ENCODE data around the gene BCL10.

Gene BCL10

DNA sequence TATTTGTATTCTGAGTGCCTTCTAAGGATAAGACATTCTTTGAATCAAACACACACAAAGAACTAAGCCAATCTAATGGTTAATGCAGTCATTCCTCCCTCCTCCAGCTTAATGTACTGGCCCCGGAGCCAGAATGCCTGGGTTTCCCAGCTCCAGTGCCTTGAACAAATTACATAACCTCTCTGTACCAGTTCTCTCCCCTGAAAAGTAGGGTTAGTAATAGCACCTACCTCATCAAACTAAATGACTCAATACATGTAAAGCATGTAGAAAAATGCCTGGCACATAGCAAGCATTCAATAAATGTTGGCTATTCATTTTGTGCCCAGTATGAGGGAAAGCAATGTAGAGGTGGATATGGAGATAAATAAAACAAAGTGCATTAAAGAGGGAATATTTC is 31.0 kb downstream of the BCL10 start:
- ChIA-PET CTCF (interaction anchor here (0.5 to 1.0 kb wide), 2 partner anchors 9 to 14 kb away, joined by 3 to 6 read pairs; no protein-coding TSS in a partner anchor), POLR2A (ENCODE audit: low non-redundant PET) (no interaction called here)
- H3K27ac ChIP-seq, result no peak overlapping the region
- TF ChIP-seq, protein P1, sequence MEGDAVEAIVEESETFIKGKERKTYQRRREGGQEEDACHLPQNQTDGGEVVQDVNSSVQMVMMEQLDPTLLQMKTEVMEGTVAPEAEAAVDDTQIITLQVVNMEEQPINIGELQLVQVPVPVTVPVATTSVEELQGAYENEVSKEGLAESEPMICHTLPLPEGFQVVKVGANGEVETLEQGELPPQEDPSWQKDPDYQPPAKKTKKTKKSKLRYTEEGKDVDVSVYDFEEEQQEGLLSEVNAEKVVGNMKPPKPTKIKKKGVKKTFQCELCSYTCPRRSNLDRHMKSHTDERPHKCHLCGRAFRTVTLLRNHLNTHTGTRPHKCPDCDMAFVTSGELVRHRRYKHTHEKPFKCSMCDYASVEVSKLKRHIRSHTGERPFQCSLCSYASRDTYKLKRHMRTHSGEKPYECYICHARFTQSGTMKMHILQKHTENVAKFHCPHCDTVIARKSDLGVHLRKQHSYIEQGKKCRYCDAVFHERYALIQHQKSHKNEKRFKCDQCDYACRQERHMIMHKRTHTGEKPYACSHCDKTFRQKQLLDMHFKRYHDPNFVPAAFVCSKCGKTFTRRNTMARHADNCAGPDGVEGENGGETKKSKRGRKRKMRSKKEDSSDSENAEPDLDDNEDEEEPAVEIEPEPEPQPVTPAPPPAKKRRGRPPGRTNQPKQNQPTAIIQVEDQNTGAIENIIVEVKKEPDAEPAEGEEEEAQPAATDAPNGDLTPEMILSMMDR (conservative IDR thresholded peaks at IDR 0.05; ENCODE audit: low read depth), result no peak
- no peak for DNase-seq (ENCODE audit: low spot score)

DNA sequence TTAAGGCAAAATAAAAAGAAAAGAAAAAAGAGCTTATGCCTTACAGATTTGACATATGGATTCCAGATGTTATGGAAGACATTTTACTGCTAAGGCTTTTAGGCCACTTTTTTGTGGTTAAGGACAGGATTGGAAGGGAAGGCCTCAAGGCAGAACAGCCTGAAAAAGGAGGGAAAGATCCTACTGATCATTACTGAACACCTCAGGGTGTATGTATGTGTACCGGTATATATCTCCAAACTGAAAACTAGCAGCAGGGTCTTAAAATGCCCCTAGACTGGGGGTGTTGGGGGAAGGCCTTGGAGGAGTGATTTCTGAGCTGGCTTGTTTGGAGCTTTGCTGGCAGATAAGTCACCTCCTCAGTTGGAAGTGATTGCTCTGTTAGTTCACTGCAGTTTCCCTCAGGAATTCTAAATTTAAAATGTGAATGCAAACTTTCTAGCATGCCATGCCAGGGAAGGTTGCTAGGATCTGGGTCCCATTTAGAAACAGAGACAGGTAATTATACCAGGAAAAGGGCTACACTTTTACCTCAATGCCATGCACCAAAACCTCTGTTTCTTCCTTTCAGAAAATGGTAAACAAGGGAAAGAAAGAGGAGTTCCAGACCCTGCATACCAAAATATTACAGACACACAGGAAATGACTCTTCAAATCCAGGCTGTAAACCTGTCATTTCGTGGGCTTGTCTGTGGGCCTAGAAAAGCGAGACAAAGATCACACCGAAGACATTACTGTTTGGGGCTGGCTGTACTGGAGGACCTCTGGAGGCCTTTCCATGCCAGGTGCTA is 32.0 kb downstream of the BCL10 start:
- TF ChIP-seq, protein P1 (conservative IDR thresholded peaks at IDR 0.05; ENCODE audit: low read depth), result no peak
- POLR2A ChIA-PET (ENCODE audit: low non-redundant PET), result no interaction called here
- no peak for DNase-seq (ENCODE audit: low spot score)
- H3K27ac ChIP-seq, result no peak overlapping the region
- CTCF ChIA-PET, result interaction anchor here (0.8 to 1.0 kb wide), 2 partner anchors 10 to 51 kb away, joined by 4 to 6 read pairs; no protein-coding TSS in a partner anchor

DNA sequence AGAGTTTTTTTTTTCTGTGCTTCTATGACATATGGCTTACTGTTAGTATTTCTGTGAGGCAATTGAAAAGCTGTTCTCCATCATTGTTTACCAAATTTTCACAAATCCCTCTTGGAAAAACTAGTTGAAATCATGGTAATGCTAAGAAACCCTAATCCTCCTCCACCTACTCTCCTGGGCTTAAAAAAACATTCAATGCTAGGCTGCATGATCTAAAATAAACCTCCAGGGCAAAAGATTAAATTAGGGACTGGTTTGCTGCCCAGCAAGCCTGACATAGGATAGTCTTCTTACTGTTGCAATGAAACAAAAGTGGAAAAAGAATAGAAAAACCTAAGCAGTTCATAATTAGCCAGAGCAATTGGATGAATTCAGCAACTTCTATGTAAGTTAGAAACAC is 33.1 kb downstream of the BCL10 start:
- no peak for DNase-seq (ENCODE audit: low spot score)
- TF ChIP-seq, protein P1 (conservative IDR thresholded peaks at IDR 0.05; ENCODE audit: low read depth), result no peak
- ChIA-PET CTCF (interaction anchor here (0.8 kb wide), 1 partner anchor 49 kb away, joined by 4 read pairs; no protein-coding TSS in a partner anchor), POLR2A (ENCODE audit: low non-redundant PET) (no interaction called here)
- H3K27ac ChIP-seq, result no peak overlapping the region

DNA sequence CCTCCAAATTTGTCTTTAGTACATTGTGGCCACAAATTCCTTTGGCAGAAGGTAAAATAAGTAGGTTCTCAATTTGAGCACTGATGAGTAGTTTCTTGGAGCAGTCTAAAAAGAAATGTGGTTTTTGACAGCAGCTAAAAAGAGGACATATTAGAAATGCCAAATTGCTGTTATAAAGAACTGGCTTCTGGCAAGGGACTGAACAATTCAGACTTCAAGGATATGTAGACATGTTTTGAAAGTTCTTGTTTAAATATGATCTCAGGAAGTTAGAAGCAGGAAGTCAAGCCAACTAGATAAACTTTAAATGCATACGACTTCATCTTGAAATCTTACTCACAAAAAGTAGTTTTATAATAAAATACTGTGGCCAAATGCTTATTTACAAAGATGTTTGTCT is 35.8 kb downstream of the BCL10 start:
- H3K27ac ChIP-seq, result no peak overlapping the region
- ChIA-PET POLR2A (ENCODE audit: low non-redundant PET) (no interaction called here), CTCF (interaction anchor here (0.7 to 1.4 kb wide), 11 partner anchors 14 to 296 kb away, joined by 3 to 21 read pairs (median 5); partner anchors contain the start of gene C1orf52)
- no peak for DNase-seq (ENCODE audit: low spot score)
- TF ChIP-seq, protein P1 (conservative IDR thresholded peaks at IDR 0.05; ENCODE audit: low read depth), result no peak

DNA sequence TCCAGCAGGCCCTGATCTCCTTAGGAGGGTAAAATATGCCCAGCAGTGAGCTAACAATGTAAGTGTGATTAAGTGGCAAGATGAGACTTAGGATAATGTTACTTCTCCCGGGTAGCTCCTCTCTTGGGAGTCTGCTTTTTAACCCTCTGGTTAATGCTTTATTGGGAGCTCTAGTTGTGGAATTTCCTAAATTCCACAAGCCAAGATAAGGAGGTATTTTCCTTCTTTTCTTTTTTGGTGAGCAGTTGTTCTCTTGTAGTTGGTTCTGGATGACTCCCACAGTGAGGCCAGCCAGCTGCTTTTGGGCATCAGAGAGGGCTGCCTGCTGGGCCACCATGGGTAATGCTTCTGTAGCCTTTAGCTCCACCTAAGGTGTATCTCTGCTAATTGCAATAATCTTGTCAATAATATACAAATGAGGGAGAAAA is 36.2 kb downstream of the BCL10 start:
- ChIA-PET POLR2A (ENCODE audit: low non-redundant PET) (no interaction called here), CTCF (interaction anchor here (0.6 to 1.4 kb wide), 17 partner anchors 8 to 453 kb away, joined by 3 to 21 read pairs (median 4); partner anchors contain the start of gene C1orf52)
- TF ChIP-seq, protein P1 (conservative IDR thresholded peaks at IDR 0.05; ENCODE audit: low read depth), result no peak
- peak; percentile 38 for DNase-seq (ENCODE audit: low spot score)
- H3K27ac ChIP-seq, result no peak overlapping the region

DNA sequence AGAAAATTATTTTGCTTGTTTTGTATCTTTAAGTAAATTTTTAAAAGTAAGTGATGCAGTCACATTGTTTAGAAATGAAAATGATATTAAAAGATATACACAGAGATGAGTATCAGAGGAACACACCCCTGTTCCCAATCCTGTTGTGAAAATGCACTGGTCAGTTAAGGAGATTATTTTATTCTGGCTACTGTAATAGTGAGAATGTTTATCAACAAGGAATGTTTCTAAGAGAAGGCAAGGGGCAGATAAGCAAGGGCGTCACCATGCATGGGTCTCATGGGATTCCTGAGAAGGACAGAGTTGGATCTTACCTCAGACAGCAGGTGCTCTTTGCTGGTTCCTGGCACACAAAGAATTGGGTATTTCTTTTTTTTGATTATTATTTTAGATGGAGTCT is 38.8 kb downstream of the BCL10 start:
- DNase-seq (ENCODE audit: low spot score), result no peak
- CTCF ChIA-PET, result no interaction called here
- POLR2A ChIA-PET (ENCODE audit: low non-redundant PET), result no interaction called here
- no peak overlapping the region for H3K27ac ChIP-seq
- TF ChIP-seq, protein P1 (conservative IDR thresholded peaks at IDR 0.05; ENCODE audit: low read depth), result no peak

All from RWPE1 (cell line).